HCT116 (cell line): Measurements from ENCODE around the gene RTL3.

ENCODE experiments used
- ELF1 ChIP-seq: IDR thresholded peaks from 2 replicates; pipeline ENCODE4 v1.6.1; 2012; ENCODE audit warnings: low read depth, borderline replicate concordance
- EZH2 ChIP-seq: fragments of 200-600 bp; sonication (generic); IDR thresholded peaks from 2 replicates; pipeline ENCODE4 v1.6.1; 2017; ENCODE audit warnings: antibody characterized with exemption, mixed run types
- POLR2A ChIP-seq: IDR thresholded peaks from 2 replicates; pipeline ENCODE4 v1.7.0; 2011; ENCODE audit warnings: borderline replicate concordance; ENCODE audit not compliant: insufficient read depth, insufficient read length; ENCODE audit errors: extremely low read depth
- POLR2AphosphoS5 ChIP-seq: IDR thresholded peaks from 2 replicates; pipeline ENCODE4 v1.6.1; 2011; ENCODE audit warnings: mild to moderate bottlenecking, low read depth, low read length, moderate library complexity
- RAD21 ChIP-seq: IDR thresholded peaks from 2 replicates; pipeline ENCODE4 v1.6.1; 2012; ENCODE audit warnings: low read depth, mild to moderate bottlenecking
- SIN3A ChIP-seq: IDR thresholded peaks from 2 replicates; pipeline ENCODE4 v1.6.1; 2012; ENCODE audit warnings: low read depth
- SP1 ChIP-seq: IDR thresholded peaks from 2 replicates; pipeline ENCODE4 v1.6.1; 2012; ENCODE audit warnings: low read depth
- TF ChIP-seq, protein P1 (sequence below), 3 experiments: fragments of 200-600 bp in 1 of 3; sonication (generic) in 1 of 3; IDR thresholded peaks in 2 of 3; conservative IDR thresholded peaks in 1 of 3; 2 replicates each; pipeline ENCODE4 v1.5.1; 2012 to 2017; ENCODE audit warnings: low read depth in 2 of 3, low read length in 2 of 3, antibody characterized with exemption in 1 of 3, borderline replicate concordance in 1 of 3, control low read depth in 1 of 3, mild to moderate bottlenecking in 1 of 3, mixed read lengths in 1 of 3, mixed run types in 1 of 3, moderate library complexity in 1 of 3; ENCODE audit not compliant: insufficient read depth in 1 of 3
- TF ChIP-seq, protein P2 (sequence below): IDR thresholded peaks from 2 replicates; pipeline ENCODE4 v1.6.1; 2012

DNA sequence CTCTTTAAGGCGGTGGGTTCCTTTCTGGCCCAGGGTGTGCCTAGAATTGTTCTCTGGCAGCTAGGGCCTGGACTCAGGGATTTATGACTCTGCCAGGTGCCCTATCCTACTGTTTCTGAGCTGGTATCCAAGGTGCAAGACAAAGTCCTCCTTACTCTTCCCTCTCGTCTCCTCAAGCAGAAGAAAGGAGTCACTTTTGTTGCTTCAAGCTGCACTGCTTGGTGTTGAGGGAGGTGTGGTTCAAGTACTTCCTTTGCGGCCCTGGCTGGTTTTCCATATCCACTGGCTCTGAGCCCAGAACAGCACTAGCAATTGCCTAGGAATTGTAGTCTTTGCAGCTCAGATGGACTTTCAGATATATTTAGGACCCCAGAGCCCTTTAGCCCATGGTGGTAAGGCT, 39.3 kb downstream of the RTL3 start:
- TF ChIP-seq RAD21: no peak
- TF ChIP-seq, protein P1, sequence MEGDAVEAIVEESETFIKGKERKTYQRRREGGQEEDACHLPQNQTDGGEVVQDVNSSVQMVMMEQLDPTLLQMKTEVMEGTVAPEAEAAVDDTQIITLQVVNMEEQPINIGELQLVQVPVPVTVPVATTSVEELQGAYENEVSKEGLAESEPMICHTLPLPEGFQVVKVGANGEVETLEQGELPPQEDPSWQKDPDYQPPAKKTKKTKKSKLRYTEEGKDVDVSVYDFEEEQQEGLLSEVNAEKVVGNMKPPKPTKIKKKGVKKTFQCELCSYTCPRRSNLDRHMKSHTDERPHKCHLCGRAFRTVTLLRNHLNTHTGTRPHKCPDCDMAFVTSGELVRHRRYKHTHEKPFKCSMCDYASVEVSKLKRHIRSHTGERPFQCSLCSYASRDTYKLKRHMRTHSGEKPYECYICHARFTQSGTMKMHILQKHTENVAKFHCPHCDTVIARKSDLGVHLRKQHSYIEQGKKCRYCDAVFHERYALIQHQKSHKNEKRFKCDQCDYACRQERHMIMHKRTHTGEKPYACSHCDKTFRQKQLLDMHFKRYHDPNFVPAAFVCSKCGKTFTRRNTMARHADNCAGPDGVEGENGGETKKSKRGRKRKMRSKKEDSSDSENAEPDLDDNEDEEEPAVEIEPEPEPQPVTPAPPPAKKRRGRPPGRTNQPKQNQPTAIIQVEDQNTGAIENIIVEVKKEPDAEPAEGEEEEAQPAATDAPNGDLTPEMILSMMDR (IDR thresholded peaks at IDR 0.05 in 2 of 3, conservative IDR thresholded peaks at IDR 0.05 in 1 of 3; ENCODE audit: borderline replicate concordance in 1 of 3, insufficient read depth in 1 of 3, low read depth in 2 of 3, low read length in 2 of 3): no peak
- TF ChIP-seq ELF1: no peak
- TF ChIP-seq SP1: no peak
- TF ChIP-seq SIN3A: no peak
- TF ChIP-seq POLR2A: no peak
- no peak for TF ChIP-seq EZH2
- TF ChIP-seq POLR2AphosphoS5: no peak
- TF ChIP-seq, protein P2, sequence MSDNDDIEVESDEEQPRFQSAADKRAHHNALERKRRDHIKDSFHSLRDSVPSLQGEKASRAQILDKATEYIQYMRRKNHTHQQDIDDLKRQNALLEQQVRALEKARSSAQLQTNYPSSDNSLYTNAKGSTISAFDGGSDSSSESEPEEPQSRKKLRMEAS: no peak
